CD8-positive, alpha-beta memory T cell (primary cell): ENCODE measurements around the gene PDGFB. TPM values are rescaled to one million over a fixed set of nuclear protein-coding genes. Genes with fewer than 3 reads are reported as not detected.

Experiments used
- CTCF ChIA-PET: fragments of 350-600 bp; sonication (Branson Sonifier 250); formaldehyde crosslinking; loops from one replicate; lab custom pipeline; 2021; ENCODE audit warnings: antibody characterized with exemption; lab: Charles Lee
- POLR2A ChIA-PET: fragments of 350-600 bp; sonication (Branson Sonifier 250); formaldehyde crosslinking; loops from one replicate; lab custom pipeline; 2021; ENCODE audit warnings: antibody characterized with exemption; lab: Charles Lee
- DNase-seq, 5 donors: peaks; one replicate each; pipeline versions ENCODE4 v3.0.0 to v3.0.0-alpha.2; 2020 to 2022; ENCODE audit warnings: mixed read lengths in 1 of 5
- H3K27ac ChIP-seq: one replicate; pipeline ENCODE4 v1.7.0; 2013; ENCODE audit warnings: low read depth, mild to moderate bottlenecking, low read length, moderate library complexity
- H3K27me3 ChIP-seq: 2 replicates; pipeline ENCODE4 v1.7.0; 2013; ENCODE audit warnings: low read length, mild to moderate bottlenecking; ENCODE audit not compliant: insufficient read depth, poor library complexity, severe bottlenecking
- H3K36me3 ChIP-seq: 2 replicates; pipeline ENCODE4 v1.7.0; 2013; ENCODE audit warnings: mild to moderate bottlenecking, low read length, moderate library complexity; ENCODE audit not compliant: insufficient read depth
- H3K4me1 ChIP-seq: 2 replicates; pipeline ENCODE4 v1.7.0; 2013; ENCODE audit warnings: mild to moderate bottlenecking, low read length, moderate library complexity; ENCODE audit not compliant: insufficient read depth
- H3K4me3 ChIP-seq: 2 replicates; pipeline ENCODE4 v1.7.0; 2013; ENCODE audit warnings: mild to moderate bottlenecking, low read length
- H3K9me3 ChIP-seq: 2 replicates; pipeline ENCODE4 v1.7.0; 2013; ENCODE audit warnings: mild to moderate bottlenecking, low read length
- H3K27ac Mint-ChIP-seq, 8 donors: one replicate each; pipeline ENCODE4 v1.8.0; 2020 to 2021; ENCODE audit warnings: mixed read lengths in 8 of 8, mild to moderate bottlenecking in 6 of 8, inconsistent platforms in 3 of 8, moderate library complexity in 3 of 8
- H3K27me3 Mint-ChIP-seq, 2 donors: one replicate each; pipeline ENCODE4 v1.8.0; 2020 to 2021; ENCODE audit warnings: mixed read lengths in 2 of 2, mild to moderate bottlenecking in 1 of 2, moderate library complexity in 1 of 2
- H3K36me3 Mint-ChIP-seq, 3 donors: one replicate each; pipeline ENCODE4 v1.8.0; 2020 to 2021; ENCODE audit warnings: mixed read lengths in 3 of 3, inconsistent platforms in 1 of 3, mild to moderate bottlenecking in 1 of 3
- H3K4me1 Mint-ChIP-seq, 3 donors: one replicate each; pipeline ENCODE4 v1.8.0; 2020 to 2021; ENCODE audit warnings: mixed read lengths in 3 of 3, inconsistent platforms in 1 of 3, mild to moderate bottlenecking in 1 of 3
- H3K4me3 Mint-ChIP-seq, 7 donors: one replicate each; pipeline ENCODE4 v1.8.0; 2020 to 2021; ENCODE audit warnings: mixed read lengths in 7 of 7, mild to moderate bottlenecking in 6 of 7, moderate library complexity in 4 of 7, inconsistent platforms in 2 of 7
- H3K9me3 Mint-ChIP-seq, 5 donors: one replicate each; pipeline ENCODE4 v1.8.0; 2020 to 2022; ENCODE audit warnings: mixed read lengths in 5 of 5, mild to moderate bottlenecking in 3 of 5, moderate library complexity in 2 of 5, inconsistent platforms in 1 of 5
- polyA plus RNA-seq: library from polyadenylated mRNA; unstranded; fragments of 300-500 nt; fragmentation: Illumina TruSeq; gene quantifications from one replicate; pipeline ENCODE4 v1.2.3, GENCODE V29; 2021
- total RNA-seq, 2 experiments: library from RNA; stranded (reverse); gene quantifications; one replicate each; pipeline ENCODE4 v1.2.3, GENCODE V29; 2021

The PDGFB gene
- total and polyA plus RNA-seq, 3 experiments from 2014 or later, result 2.3 to 18.2 (median 3.0) TPM

GRCh38 chr22:39236321-39237317 is 8.2 kb downstream of the PDGFB start:
- Histone ChIP-seq H3K27me3 (no peaks in the 10 kb centered on the region), H3K36me3 (no peaks in the 10 kb centered on the region), H3K27ac (no peak overlapping the region), H3K4me1 (peaks cover 67% of the 10 kb centered on the region), H3K9me3 (no peaks in the 10 kb centered on the region), H3K4me3 (peak overlapping the region; percentile 55)
- peaks cover 0 to 1% (median 0%) of the 10 kb centered on the region in 5 donors for H3K9me3 Mint-ChIP-seq
- peaks cover 0 to 6% of the 10 kb centered on the region in 2 donors for H3K27me3 Mint-ChIP-seq
- H3K4me1 Mint-ChIP-seq, result peaks cover 54 to 75% (median 56%) of the 10 kb centered on the region in 3 donors
- peak; percentile 41 to 83 (median 63) for DNase-seq
- peak overlapping the region; percentile 57 to 93 (median 78) for H3K4me3 Mint-ChIP-seq
- CTCF ChIA-PET, result interaction anchor here (0.7 to 2.8 kb wide), 11 partner anchors 8 to 79 kb away, joined by 3 to 13 read pairs (median 4); partner anchors contain the start of gene PDGFB
- POLR2A ChIA-PET, result interaction anchor here (0.6 to 1.6 kb wide), 9 partner anchors 8 to 83 kb away, joined by 3 to 4 read pairs (median 3); no protein-coding TSS in a partner anchor
- peaks cover 0 to 30% (median 4%) of the 10 kb centered on the region in 3 donors for H3K36me3 Mint-ChIP-seq
- H3K27ac Mint-ChIP-seq, result peak overlapping the region; percentile 71 to 98 (median 88)

- no peak overlapping the region for H3K4me3 ChIP-seq
- peaks cover 51% of the 10 kb centered on the region for H3K4me1 ChIP-seq
- H3K27me3 ChIP-seq, result no peaks in the 10 kb centered on the region
- H3K4me1 Mint-ChIP-seq, result peaks cover 38 to 68% (median 40%) of the 10 kb centered on the region in 3 donors
- peak overlapping the region in 2 of 8 donors; percentile 15 to 68 for H3K27ac Mint-ChIP-seq
- H3K9me3 ChIP-seq, result no peaks in the 10 kb centered on the region
- peaks cover 0 to 6% of the 10 kb centered on the region in 2 donors for H3K27me3 Mint-ChIP-seq
- H3K9me3 Mint-ChIP-seq, result no peaks in the 10 kb centered on the region
- no peak for DNase-seq
- peak overlapping the region in 4 of 7 donors; percentile 26 to 78 (median 44) for H3K4me3 Mint-ChIP-seq
- no peaks in the 10 kb centered on the region for H3K36me3 ChIP-seq
- ChIA-PET POLR2A (interaction anchor here (1.2 to 1.6 kb wide), 2 partner anchors 10 to 61 kb away, joined by 3 read pairs; no protein-coding TSS in a partner anchor), CTCF (interaction anchor here (1.4 to 2.8 kb wide), 5 partner anchors 10 to 76 kb away, joined by 3 to 13 read pairs (median 8); partner anchors contain the start of gene PDGFB)
- H3K36me3 Mint-ChIP-seq, result peaks cover 0 to 44% (median 4%) of the 10 kb centered on the region in 3 donors
- no peak overlapping the region for H3K27ac ChIP-seq
These were observed 9.7 kb downstream of the PDGFB start for GRCh38 chr22:39234867-39235687.

GRCh38 chr22:39234472-39234787 is 10.4 kb downstream of the PDGFB start:
- peaks cover 45% of the 10 kb centered on the region for H3K4me1 ChIP-seq
- POLR2A ChIA-PET, result no interaction called here
- H3K4me3 Mint-ChIP-seq, result no peak overlapping the region

GRCh38 chr22:39233710-39234471 is 10.9 kb downstream of the PDGFB start:
- Histone ChIP-seq H3K27me3 (no peaks in the 10 kb centered on the region), H3K27ac (no peak overlapping the region), H3K4me3 (no peak overlapping the region), H3K4me1 (peaks cover 40% of the 10 kb centered on the region), H3K36me3 (no peaks in the 10 kb centered on the region), H3K9me3 (no peaks in the 10 kb centered on the region)
- ChIA-PET CTCF (no interaction called here), POLR2A (no interaction called here)
- H3K4me1 Mint-ChIP-seq, result peaks cover 32 to 57% (median 32%) of the 10 kb centered on the region in 3 donors
- H3K9me3 Mint-ChIP-seq, result no peaks in the 10 kb centered on the region
- peaks cover 0 to 53% (median 9%) of the 10 kb centered on the region in 3 donors for H3K36me3 Mint-ChIP-seq
- peak overlapping the region in 2 of 8 donors; percentile 34 to 47 for H3K27ac Mint-ChIP-seq
- peaks cover 0 to 6% of the 10 kb centered on the region in 2 donors for H3K27me3 Mint-ChIP-seq
- no peak for DNase-seq
- H3K4me3 Mint-ChIP-seq, result no peak overlapping the region

More at GRCh38 chr22:39234472-39234787, 10.4 kb downstream of the PDGFB start:
- peaks cover 0 to 6% of the 10 kb centered on the region in 2 donors for H3K27me3 Mint-ChIP-seq
- DNase-seq, result no peak
- no peak overlapping the region for H3K4me3 ChIP-seq
- CTCF ChIA-PET, result no interaction called here
- no peaks in the 10 kb centered on the region for H3K36me3 ChIP-seq
- H3K36me3 Mint-ChIP-seq, result peaks cover 0 to 48% (median 4%) of the 10 kb centered on the region in 3 donors
- peak overlapping the region in 2 of 8 donors; percentile 34 to 43 for H3K27ac Mint-ChIP-seq
- no peaks in the 10 kb centered on the region for H3K9me3 ChIP-seq
- H3K4me1 Mint-ChIP-seq, result peaks cover 34 to 61% (median 35%) of the 10 kb centered on the region in 3 donors
- no peaks in the 10 kb centered on the region for H3K27me3 ChIP-seq
- H3K27ac ChIP-seq, result no peak overlapping the region
- no peaks in the 10 kb centered on the region for H3K9me3 Mint-ChIP-seq

GRCh38 chr22:39232806-39233709 is 11.7 kb downstream of the PDGFB start:
- no peak overlapping the region for H3K4me3 Mint-ChIP-seq
- ChIA-PET CTCF (no interaction called here), POLR2A (no interaction called here)
- no peaks in the 10 kb centered on the region for H3K9me3 ChIP-seq
- H3K27me3 Mint-ChIP-seq, result peaks cover 0 to 6% of the 10 kb centered on the region in 2 donors
- peaks cover 26 to 49% (median 26%) of the 10 kb centered on the region in 3 donors for H3K4me1 Mint-ChIP-seq
- H3K36me3 ChIP-seq, result no peaks in the 10 kb centered on the region
- no peak overlapping the region for H3K4me3 ChIP-seq
- no peak for DNase-seq
- peaks cover 39% of the 10 kb centered on the region for H3K4me1 ChIP-seq
- no peak overlapping the region for H3K27ac ChIP-seq
- peaks cover 0 to 57% (median 11%) of the 10 kb centered on the region in 3 donors for H3K36me3 Mint-ChIP-seq
- H3K9me3 Mint-ChIP-seq, result no peaks in the 10 kb centered on the region
- no peak overlapping the region for H3K27ac Mint-ChIP-seq
- H3K27me3 ChIP-seq, result no peaks in the 10 kb centered on the region

- Histone ChIP-seq H3K4me3 (no peak overlapping the region), H3K27me3 (no peaks in the 10 kb centered on the region), H3K36me3 (no peaks in the 10 kb centered on the region), H3K27ac (no peak overlapping the region), H3K4me1 (peaks cover 31% of the 10 kb centered on the region), H3K9me3 (no peaks in the 10 kb centered on the region)
- peaks cover 18 to 41% (median 20%) of the 10 kb centered on the region in 3 donors for H3K4me1 Mint-ChIP-seq
- POLR2A ChIA-PET, result no interaction called here
- H3K4me3 Mint-ChIP-seq, result no peak overlapping the region
- CTCF ChIA-PET, result interaction anchor here (0.6 kb wide), 1 partner anchor 180 kb away, joined by 3 read pairs; no protein-coding TSS in a partner anchor
- H3K27ac Mint-ChIP-seq, result no peak overlapping the region
- H3K9me3 Mint-ChIP-seq, result no peaks in the 10 kb centered on the region
- H3K27me3 Mint-ChIP-seq, result peaks cover 0 to 6% of the 10 kb centered on the region in 2 donors
- DNase-seq, result no peak
- peaks cover 0 to 65% (median 11%) of the 10 kb centered on the region in 3 donors for H3K36me3 Mint-ChIP-seq
These were observed 12.5 kb downstream of the PDGFB start for GRCh38 chr22:39232246-39232645.
